Stimulated activated memory B cell treated with anti-CD40 and anti-IgM and Interleukin-4, amounts not matched to agents 10 μg/mL and 1 μg/mL and 100 μg/mL, for 72 hours (primary cell): ENCODE data around the gene ZNF557.
"Not testable (repeated sequence)": the region's sequence is repeated elsewhere in the genome, so short reads cannot be mapped to it uniquely, and the experiment has no call there.

Source experiments
- ATAC-seq: fragments of 150-1000 bp; cut with Tn5 transposase; 2 replicates; pipeline ENCODE4 v1.10.0; 2021
- H3K27ac Mint-ChIP-seq: one replicate; pipeline ENCODE4 v1.8.0; 2022; ENCODE audit warnings: mild to moderate bottlenecking, mixed read lengths
- H3K27me3 Mint-ChIP-seq: one replicate; pipeline ENCODE4 v1.8.0; 2022; ENCODE audit warnings: mixed read lengths
- H3K36me3 Mint-ChIP-seq: one replicate; pipeline ENCODE4 v1.8.0; 2022; ENCODE audit warnings: mixed read lengths
- H3K4me1 Mint-ChIP-seq: one replicate; pipeline ENCODE4 v1.8.0; 2022; ENCODE audit warnings: mixed read lengths
- H3K4me3 Mint-ChIP-seq: one replicate; pipeline ENCODE4 v1.8.0; 2022; ENCODE audit warnings: mild to moderate bottlenecking, moderate library complexity, mixed read lengths
- H3K9me3 Mint-ChIP-seq: one replicate; pipeline ENCODE4 v1.8.0; 2022; ENCODE audit warnings: mixed read lengths

Gene ZNF557

GRCh38 chr19:7069042-7069903 lies at the start of gene ZNF557:
ZNF557 (plus strand) TSS chr19:7069703; CDS start chr19:7075075, 5,372 bp downstream.
- H3K4me3 Mint-ChIP-seq, result peak within 1 kb of the TSS; percentile 96
- H3K27me3 Mint-ChIP-seq, result no peaks in the 10 kb centered on the region
- H3K27ac Mint-ChIP-seq, result peak within 1 kb of the TSS; percentile 97
- ATAC-seq, result peak; percentile 99
- peaks cover 14% of the 10 kb centered on the region for H3K4me1 Mint-ChIP-seq
- peaks cover 3% of the 10 kb centered on the region for H3K9me3 Mint-ChIP-seq
- peaks cover 26% of the 10 kb centered on the region for H3K36me3 Mint-ChIP-seq

GRCh38 chr19:7021331-7021730 lies 48.2 kb upstream of the ZNF557 start, which contains the start of gene MBD3L2B:
MBD3L2B (minus strand) TSS chr19:7021431; CDS start chr19:7021397, 34 bp downstream.
- H3K27me3 Mint-ChIP-seq, ATAC-seq, H3K4me3 Mint-ChIP-seq, H3K9me3 Mint-ChIP-seq, H3K36me3 Mint-ChIP-seq, H3K4me1 Mint-ChIP-seq, H3K27ac Mint-ChIP-seq: not testable (repeated sequence)

GRCh38 chr19:7028790-7029189 lies 40.7 kb upstream of the ZNF557 start:
- H3K36me3 Mint-ChIP-seq, H3K4me3 Mint-ChIP-seq, H3K9me3 Mint-ChIP-seq, H3K4me1 Mint-ChIP-seq, H3K27ac Mint-ChIP-seq, H3K27me3 Mint-ChIP-seq, ATAC-seq: not testable (repeated sequence)

GRCh38 chr19:7030278-7030677 lies 39.2 kb upstream of the ZNF557 start, which contains the start of gene MBD3L5:
MBD3L5 (plus strand) TSS chr19:7030578; CDS start chr19:7030612, 34 bp downstream.
- not testable (repeated sequence) for H3K4me3 Mint-ChIP-seq, H3K9me3 Mint-ChIP-seq, ATAC-seq, H3K4me1 Mint-ChIP-seq, H3K36me3 Mint-ChIP-seq, H3K27ac Mint-ChIP-seq, H3K27me3 Mint-ChIP-seq

- H3K9me3 Mint-ChIP-seq, H3K4me1 Mint-ChIP-seq, H3K36me3 Mint-ChIP-seq, H3K27ac Mint-ChIP-seq, H3K27me3 Mint-ChIP-seq, ATAC-seq, H3K4me3 Mint-ChIP-seq: not testable (repeated sequence)
These were observed 29.4 kb upstream of the ZNF557 start, which contains the start of gene MBD3L4 for GRCh38 chr19:7040079-7040478. MBD3L4 (minus strand) TSS chr19:7040179; CDS start chr19:7040144, 35 bp downstream.

- not testable (repeated sequence) for H3K4me3 Mint-ChIP-seq, ATAC-seq, H3K4me1 Mint-ChIP-seq, H3K9me3 Mint-ChIP-seq, H3K27me3 Mint-ChIP-seq, H3K27ac Mint-ChIP-seq, H3K36me3 Mint-ChIP-seq
These were observed 27.9 kb upstream of the ZNF557 start for GRCh38 chr19:7041563-7041962.

- ATAC-seq, H3K4me1 Mint-ChIP-seq, H3K9me3 Mint-ChIP-seq, H3K27ac Mint-ChIP-seq, H3K4me3 Mint-ChIP-seq, H3K27me3 Mint-ChIP-seq, H3K36me3 Mint-ChIP-seq: not testable (repeated sequence)
These were observed 20.5 kb upstream of the ZNF557 start, which contains the start of gene MBD3L2 for GRCh38 chr19:7049021-7049420. MBD3L2 (plus strand) TSS chr19:7049321; CDS start chr19:7049374, 53 bp downstream.

GRCh38 chr19:7051421-7051820 lies 18.1 kb upstream of the ZNF557 start:
- not testable (repeated sequence) for H3K27ac Mint-ChIP-seq

GRCh38 chr19:7052896-7053295 lies 16.6 kb upstream of the ZNF557 start:
- not testable (repeated sequence) for H3K36me3 Mint-ChIP-seq, H3K4me3 Mint-ChIP-seq, ATAC-seq, H3K4me1 Mint-ChIP-seq, H3K9me3 Mint-ChIP-seq, H3K27ac Mint-ChIP-seq, H3K27me3 Mint-ChIP-seq

More at GRCh38 chr19:7051421-7051820, 18.1 kb upstream of the ZNF557 start:
- H3K36me3 Mint-ChIP-seq, ATAC-seq, H3K9me3 Mint-ChIP-seq, H3K4me3 Mint-ChIP-seq, H3K27me3 Mint-ChIP-seq, H3K4me1 Mint-ChIP-seq: not testable (repeated sequence)

- H3K27me3 Mint-ChIP-seq, H3K4me1 Mint-ChIP-seq, ATAC-seq, H3K4me3 Mint-ChIP-seq, H3K27ac Mint-ChIP-seq, H3K36me3 Mint-ChIP-seq, H3K9me3 Mint-ChIP-seq: not testable (repeated sequence)
These were observed 14.7 kb upstream of the ZNF557 start for GRCh38 chr19:7054635-7055368.

GRCh38 chr19:7055679-7056078 lies 13.8 kb upstream of the ZNF557 start:
- not testable (repeated sequence) for H3K9me3 Mint-ChIP-seq, H3K27me3 Mint-ChIP-seq, H3K27ac Mint-ChIP-seq, H3K36me3 Mint-ChIP-seq, H3K4me3 Mint-ChIP-seq, ATAC-seq, H3K4me1 Mint-ChIP-seq

GRCh38 chr19:7056371-7056770 lies 13.1 kb upstream of the ZNF557 start:
- H3K9me3 Mint-ChIP-seq, H3K36me3 Mint-ChIP-seq, H3K27ac Mint-ChIP-seq, H3K4me1 Mint-ChIP-seq, H3K27me3 Mint-ChIP-seq, H3K4me3 Mint-ChIP-seq, ATAC-seq: not testable (repeated sequence)

GRCh38 chr19:7058576-7058975 lies 10.9 kb upstream of the ZNF557 start, which contains the start of gene MBD3L3:
MBD3L3 (minus strand) TSS chr19:7058676; CDS start chr19:7058605, 71 bp downstream.
- H3K9me3 Mint-ChIP-seq, H3K4me1 Mint-ChIP-seq, H3K27ac Mint-ChIP-seq, ATAC-seq, H3K36me3 Mint-ChIP-seq, H3K27me3 Mint-ChIP-seq, H3K4me3 Mint-ChIP-seq: not testable (repeated sequence)

GRCh38 chr19:7059977-7060376 lies 9.5 kb upstream of the ZNF557 start:
- not testable (repeated sequence) for H3K4me1 Mint-ChIP-seq, H3K4me3 Mint-ChIP-seq, ATAC-seq, H3K27me3 Mint-ChIP-seq, H3K36me3 Mint-ChIP-seq, H3K9me3 Mint-ChIP-seq, H3K27ac Mint-ChIP-seq

GRCh38 chr19:7063339-7063738 lies 6.2 kb upstream of the ZNF557 start:
- Mint-ChIP-seq H3K36me3 (no peaks in the 10 kb centered on the region), H3K27ac (no peak overlapping the region), H3K9me3 (peaks cover 3% of the 10 kb centered on the region), H3K4me1 (no peaks in the 10 kb centered on the region), H3K4me3 (no peak overlapping the region), H3K27me3 (no peaks in the 10 kb centered on the region)
- no peak for ATAC-seq
